A549 treated with dexamethasone at 1 μM for 4 hours (cell line): ENCODE measurements around the gene KCNN1. TPM values are rescaled to one million over a fixed set of nuclear protein-coding genes. Genes with fewer than 3 reads are reported as not detected.

Experiments used
- total RNA-seq: library from RNA; stranded (reverse); fragments of 200-300 nt; extraction: Qiagen RNA extraction; gene quantifications from 5 replicates; pipeline ENCODE4 v1.2.3, GENCODE V29; 2022

KCNN1 gene
- total RNA-seq, result 0.23 to 1.6 TPM (median 0.94 TPM) in 5 replicates

GRCh38 chr19:17966550-17967256 is at the start of gene KCNN1:
KCNN1 (plus strand) TSS chr19:17967107; CDS start chr19:17973889, 6,782 bp downstream.

DNA sequence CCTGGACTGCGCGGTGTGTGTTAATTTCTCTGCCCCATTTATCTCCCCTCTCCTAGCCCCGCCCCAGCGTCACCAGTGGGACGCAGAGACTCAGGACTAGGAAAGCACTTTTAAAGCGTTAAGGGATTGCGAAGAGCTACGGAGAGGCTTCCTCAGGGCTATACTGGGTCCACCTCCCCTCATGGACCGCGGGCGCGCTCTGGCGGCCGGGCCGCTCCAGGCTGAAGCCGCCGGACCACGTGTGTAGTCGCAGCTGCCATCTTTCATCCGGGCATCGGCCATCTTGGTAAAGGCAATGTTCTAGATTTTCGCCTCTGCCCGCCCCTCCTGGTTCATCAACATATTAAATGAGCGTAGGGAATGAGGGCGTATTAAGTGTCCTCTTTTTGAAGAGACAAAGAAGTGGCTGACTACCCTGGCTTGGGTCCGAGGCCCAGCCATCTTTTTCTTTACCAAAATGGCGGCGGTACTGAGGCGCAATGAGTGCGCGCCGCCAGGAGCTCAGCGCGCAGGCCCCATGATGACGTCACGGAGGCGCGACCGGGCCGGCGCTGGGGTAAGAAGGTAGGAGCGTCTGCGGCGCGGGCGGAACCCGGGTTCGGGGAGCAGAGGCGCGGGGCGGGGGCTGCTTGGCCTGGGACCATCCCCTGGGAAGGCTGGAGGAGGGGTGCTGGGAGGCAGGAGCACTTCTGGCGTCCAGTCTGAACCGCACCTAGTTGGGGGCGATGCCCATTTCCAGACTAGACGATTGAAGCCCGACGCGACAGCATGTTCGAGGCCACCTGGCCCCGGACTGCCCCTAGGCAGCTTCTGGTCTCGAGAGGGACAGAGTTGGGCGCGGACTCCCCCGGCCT is 34.2 kb upstream of the KCNN1 start, which contains the start of gene CCDC124:
TSS of gene CCDC124 (plus strand) at position 531 of the 854 bp plus-strand sequence. CDS start 3,406 bp downstream, outside the sequence.

GRCh38 chr19:18007917-18008673 is 41.2 kb downstream of the KCNN1 start, which contains the start of gene ARRDC2:
ARRDC2 (plus strand) TSS chr19:18008170; CDS start chr19:18008311, 141 bp downstream.

Other genes starting within 250 kb of the KCNN1 start
- 21.0 to 39.0 TPM (median 34.5 TPM) in 5 replicates for gene MAP1S, start 247.6 kb upstream of the KCNN1 start, total RNA-seq
- 14.9 to 20.9 TPM (median 19.1 TPM) in 5 replicates for gene FCHO1, start 215.6 kb upstream of the KCNN1 start, total RNA-seq
- 3.1 to 5.2 TPM (median 4.9 TPM) in 5 replicates for gene B3GNT3, start 172.0 kb upstream of the KCNN1 start, total RNA-seq
- 0.31 to 1.0 TPM (median 0.57 TPM) in 5 replicates for gene INSL3, start 145.6 kb upstream of the KCNN1 start, total RNA-seq
- 0.16 to 0.32 TPM (median 0.20 TPM) in 5 replicates for gene JAK3, start 119.1 kb upstream of the KCNN1 start, total RNA-seq
- gene RPL18A, start 107.2 kb upstream of the KCNN1 start, total RNA-seq, result 1,970 to 2,203 TPM (median 2,076 TPM) in 5 replicates
- gene SLC5A5, start 95.2 kb upstream of the KCNN1 start, total RNA-seq, result 0.10 to 0.47 TPM (median 0.35 TPM) in 5 replicates
- gene CCDC124, start 34.1 kb upstream of the KCNN1 start, total RNA-seq, result 102 to 123 TPM (median 110 TPM) in 5 replicates
- gene ARRDC2, start 41.1 kb downstream of the KCNN1 start, total RNA-seq, result 48.2 to 65.6 TPM (median 62.1 TPM) in 5 replicates
- not detected in 5 replicates for gene IL12RB1, start 119.8 kb downstream of the KCNN1 start, total RNA-seq
- 1.4 to 3.0 TPM (median 2.5 TPM) in 5 replicates for gene MAST3, start 130.7 kb downstream of the KCNN1 start, total RNA-seq
- 2.0 to 12.5 TPM (median 9.4 TPM) in 5 replicates for gene PIK3R2, start 186.1 kb downstream of the KCNN1 start, total RNA-seq
- gene IFI30, start 206.7 kb downstream of the KCNN1 start, total RNA-seq, result 8.2 to 17.6 TPM (median 12.3 TPM) in 5 replicates
- 9.3 to 12.5 TPM (median 10.6 TPM) in 5 replicates for gene MPV17L2, start 226.1 kb downstream of the KCNN1 start, total RNA-seq
- 0.64 to 0.93 TPM (median 0.65 TPM) in 5 replicates for gene RAB3A, start 236.9 kb downstream of the KCNN1 start, total RNA-seq